Stimulated activated effector memory CD8-positive, alpha-beta T cell treated with anti-CD3 and anti-CD28 coated beads, Interleukin-12 subunit alpha, Interleukin-12 subunit beta, amount 100 ng/mL, for 72 hours (primary cell): ENCODE results near the gene C22orf42.

Source experiments
- ATAC-seq: fragments of 150-1000 bp; cut with Tn5 transposase; 2 replicates; pipeline ENCODE4 v1.10.0; 2021
- DNase-seq, 2 donors: peaks; one replicate each; pipeline ENCODE4 v3.0.0; 2021 to 2022; ENCODE audit warnings: low spot score in 2 of 2
- H3K27ac Mint-ChIP-seq: one replicate; pipeline ENCODE4 v1.8.0; 2022; ENCODE audit warnings: mild to moderate bottlenecking, mixed read lengths
- H3K36me3 Mint-ChIP-seq: one replicate; pipeline ENCODE4 v1.8.0; 2022; ENCODE audit warnings: mild to moderate bottlenecking, mixed read lengths
- H3K4me1 Mint-ChIP-seq: one replicate; pipeline ENCODE4 v1.8.0; 2022; ENCODE audit warnings: mixed read lengths
- H3K4me3 Mint-ChIP-seq: one replicate; pipeline ENCODE4 v1.8.0; 2022; ENCODE audit warnings: mild to moderate bottlenecking, mixed read lengths
- H3K9me3 Mint-ChIP-seq: one replicate; pipeline ENCODE4 v1.8.0; 2022; ENCODE audit warnings: mixed read lengths

Gene C22orf42

GRCh38 chr22:32127904-32128303 is 31.2 kb downstream of the C22orf42 start:
- H3K4me1 Mint-ChIP-seq: peaks cover 17% of the 10 kb centered on the region
- H3K9me3 Mint-ChIP-seq: no peaks in the 10 kb centered on the region
- DNase-seq: no peak
- H3K36me3 Mint-ChIP-seq: no peaks in the 10 kb centered on the region
- ATAC-seq: no peak
- no peak overlapping the region for H3K27ac Mint-ChIP-seq
- H3K4me3 Mint-ChIP-seq: no peak overlapping the region

- no peak for DNase-seq
- Mint-ChIP-seq H3K27ac (no peak overlapping the region), H3K4me3 (no peak overlapping the region), H3K9me3 (no peaks in the 10 kb centered on the region), H3K4me1 (peaks cover 17% of the 10 kb centered on the region), H3K36me3 (no peaks in the 10 kb centered on the region)
- no peak for ATAC-seq
Observed at GRCh38 chr22:32123657-32124056, 35.4 kb downstream of the C22orf42 start.

- no peaks in the 10 kb centered on the region for H3K36me3 Mint-ChIP-seq
Observed at GRCh38 chr22:32122899-32123298, 36.2 kb downstream of the C22orf42 start.

GRCh38 chr22:32120603-32121002 is 38.5 kb downstream of the C22orf42 start:
- ATAC-seq (no peak), DNase-seq (no peak)
- no peaks in the 10 kb centered on the region for H3K9me3 Mint-ChIP-seq
- H3K36me3 Mint-ChIP-seq: no peaks in the 10 kb centered on the region
- H3K27ac Mint-ChIP-seq: no peak overlapping the region
- peaks cover 17% of the 10 kb centered on the region for H3K4me1 Mint-ChIP-seq
- no peak overlapping the region for H3K4me3 Mint-ChIP-seq

More at GRCh38 chr22:32122899-32123298, 36.2 kb downstream of the C22orf42 start:
- no peak overlapping the region for H3K4me3 Mint-ChIP-seq
- H3K4me1 Mint-ChIP-seq: peaks cover 17% of the 10 kb centered on the region
- no peaks in the 10 kb centered on the region for H3K9me3 Mint-ChIP-seq
- no peak for DNase-seq
- ATAC-seq: no peak
- no peak overlapping the region for H3K27ac Mint-ChIP-seq

GRCh38 chr22:32119568-32120235 is 39.4 kb downstream of the C22orf42 start:
- no peaks in the 10 kb centered on the region for H3K36me3 Mint-ChIP-seq

GRCh38 chr22:32112380-32112779 is 46.7 kb downstream of the C22orf42 start:
- ATAC-seq (no peak), DNase-seq (no peak)
- Mint-ChIP-seq H3K9me3 (no peaks in the 10 kb centered on the region), H3K4me3 (no peak overlapping the region), H3K36me3 (no peaks in the 10 kb centered on the region), H3K27ac (no peak overlapping the region), H3K4me1 (no peaks in the 10 kb centered on the region)

More at GRCh38 chr22:32119568-32120235, 39.4 kb downstream of the C22orf42 start:
- no peaks in the 10 kb centered on the region for H3K9me3 Mint-ChIP-seq
- H3K4me3 Mint-ChIP-seq: no peak overlapping the region
- ATAC-seq (peak; percentile 42), DNase-seq (no peak)
- no peak overlapping the region for H3K27ac Mint-ChIP-seq
- peaks cover 10% of the 10 kb centered on the region for H3K4me1 Mint-ChIP-seq

GRCh38 chr22:32106930-32107329 is 52.2 kb downstream of the C22orf42 start:
- H3K4me1 Mint-ChIP-seq: no peaks in the 10 kb centered on the region
- H3K4me3 Mint-ChIP-seq: no peak overlapping the region
- no peak for ATAC-seq
- H3K36me3 Mint-ChIP-seq: no peaks in the 10 kb centered on the region
- no peak overlapping the region for H3K27ac Mint-ChIP-seq
- H3K9me3 Mint-ChIP-seq: no peaks in the 10 kb centered on the region
- no peak for DNase-seq

GRCh38 chr22:32103658-32104315 is 55.3 kb downstream of the C22orf42 start:
- Mint-ChIP-seq H3K4me1 (no peaks in the 10 kb centered on the region), H3K36me3 (no peaks in the 10 kb centered on the region), H3K9me3 (no peaks in the 10 kb centered on the region), H3K4me3 (no peak overlapping the region), H3K27ac (no peak overlapping the region)
- no peak for ATAC-seq
- DNase-seq: no peak

GRCh38 chr22:32100711-32101110 is 58.4 kb downstream of the C22orf42 start:
- no peak overlapping the region for H3K27ac Mint-ChIP-seq
- DNase-seq (no peak), ATAC-seq (no peak)
- H3K36me3 Mint-ChIP-seq: no peaks in the 10 kb centered on the region
- H3K4me3 Mint-ChIP-seq: no peak overlapping the region
- no peaks in the 10 kb centered on the region for H3K4me1 Mint-ChIP-seq
- H3K9me3 Mint-ChIP-seq: no peaks in the 10 kb centered on the region
